Measurements from ENCODE around the gene PRICKLE2. TPM values are rescaled to one million over a fixed set of nuclear protein-coding genes. Genes with fewer than 3 reads are reported as not detected.

The PRICKLE2 gene
- total and polyA plus RNA-seq, 4 donors: 0.89 to 8.0 (median 3.2) TPM

DNA sequence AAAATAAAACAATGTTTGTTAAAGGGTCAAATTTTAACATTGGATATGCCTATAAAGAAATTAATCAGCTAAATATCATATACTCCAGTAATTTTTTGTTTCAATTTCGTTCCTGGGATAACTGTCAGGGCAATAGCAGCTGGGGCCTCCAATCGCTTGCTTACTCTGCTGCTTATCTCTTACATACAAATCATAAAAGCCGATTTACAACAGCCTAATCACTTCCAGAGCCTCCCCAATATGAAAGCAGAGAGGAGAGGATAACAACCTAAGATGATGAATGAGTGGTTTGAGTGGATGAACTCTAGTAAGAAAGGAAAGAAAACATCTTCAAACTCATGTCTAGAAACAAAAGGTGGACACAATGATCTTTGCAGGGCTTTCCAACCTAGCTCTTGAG, 121.3 kb downstream of the PRICKLE2 start:
- Histone ChIP-seq H3K4me1 (ENCODE audit: control insufficient read depth in 4 of 4, insufficient read depth in 4 of 4, low read length in 3 of 4) (no peaks in the 10 kb centered on the region), H3K9me3 (ENCODE audit: control insufficient read depth in 4 of 4, low read length in 3 of 4) (peaks cover 0 to 6% (median 0%) of the 10 kb centered on the region in 4 donors), H3K36me3 (ENCODE audit: control insufficient read depth in 4 of 4, insufficient read depth in 3 of 4, low read depth in 1 of 4, low read length in 3 of 4) (no peaks in the 10 kb centered on the region), H3K27ac (ENCODE audit: low read depth in 1 of 2, low read length in 2 of 2) (no peak overlapping the region), H3K27me3 (ENCODE audit: control insufficient read depth in 4 of 4, insufficient read depth in 4 of 4, low read length in 3 of 4) (peaks cover 0 to 6% (median 0%) of the 10 kb centered on the region in 4 donors), H3K4me3 (ENCODE audit: low read depth in 1 of 3, low read length in 3 of 3) (no peak overlapping the region), H3K9ac (ENCODE audit: low read depth in 1 of 2, low read length in 2 of 2) (no peak overlapping the region)
- TF ChIP-seq, protein P1, sequence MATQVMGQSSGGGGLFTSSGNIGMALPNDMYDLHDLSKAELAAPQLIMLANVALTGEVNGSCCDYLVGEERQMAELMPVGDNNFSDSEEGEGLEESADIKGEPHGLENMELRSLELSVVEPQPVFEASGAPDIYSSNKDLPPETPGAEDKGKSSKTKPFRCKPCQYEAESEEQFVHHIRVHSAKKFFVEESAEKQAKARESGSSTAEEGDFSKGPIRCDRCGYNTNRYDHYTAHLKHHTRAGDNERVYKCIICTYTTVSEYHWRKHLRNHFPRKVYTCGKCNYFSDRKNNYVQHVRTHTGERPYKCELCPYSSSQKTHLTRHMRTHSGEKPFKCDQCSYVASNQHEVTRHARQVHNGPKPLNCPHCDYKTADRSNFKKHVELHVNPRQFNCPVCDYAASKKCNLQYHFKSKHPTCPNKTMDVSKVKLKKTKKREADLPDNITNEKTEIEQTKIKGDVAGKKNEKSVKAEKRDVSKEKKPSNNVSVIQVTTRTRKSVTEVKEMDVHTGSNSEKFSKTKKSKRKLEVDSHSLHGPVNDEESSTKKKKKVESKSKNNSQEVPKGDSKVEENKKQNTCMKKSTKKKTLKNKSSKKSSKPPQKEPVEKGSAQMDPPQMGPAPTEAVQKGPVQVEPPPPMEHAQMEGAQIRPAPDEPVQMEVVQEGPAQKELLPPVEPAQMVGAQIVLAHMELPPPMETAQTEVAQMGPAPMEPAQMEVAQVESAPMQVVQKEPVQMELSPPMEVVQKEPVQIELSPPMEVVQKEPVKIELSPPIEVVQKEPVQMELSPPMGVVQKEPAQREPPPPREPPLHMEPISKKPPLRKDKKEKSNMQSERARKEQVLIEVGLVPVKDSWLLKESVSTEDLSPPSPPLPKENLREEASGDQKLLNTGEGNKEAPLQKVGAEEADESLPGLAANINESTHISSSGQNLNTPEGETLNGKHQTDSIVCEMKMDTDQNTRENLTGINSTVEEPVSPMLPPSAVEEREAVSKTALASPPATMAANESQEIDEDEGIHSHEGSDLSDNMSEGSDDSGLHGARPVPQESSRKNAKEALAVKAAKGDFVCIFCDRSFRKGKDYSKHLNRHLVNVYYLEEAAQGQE (IDR thresholded peaks at IDR 0.05): no peak
- no peak for TF ChIP-seq RXRA (IDR thresholded peaks at IDR 0.05)
- TF ChIP-seq SP1 (IDR thresholded peaks at IDR 0.05): no peak
- no peak for TF ChIP-seq EGR1 (IDR thresholded peaks at IDR 0.05; ENCODE audit: low read depth in 2 of 2)
- TF ChIP-seq, protein P2, sequence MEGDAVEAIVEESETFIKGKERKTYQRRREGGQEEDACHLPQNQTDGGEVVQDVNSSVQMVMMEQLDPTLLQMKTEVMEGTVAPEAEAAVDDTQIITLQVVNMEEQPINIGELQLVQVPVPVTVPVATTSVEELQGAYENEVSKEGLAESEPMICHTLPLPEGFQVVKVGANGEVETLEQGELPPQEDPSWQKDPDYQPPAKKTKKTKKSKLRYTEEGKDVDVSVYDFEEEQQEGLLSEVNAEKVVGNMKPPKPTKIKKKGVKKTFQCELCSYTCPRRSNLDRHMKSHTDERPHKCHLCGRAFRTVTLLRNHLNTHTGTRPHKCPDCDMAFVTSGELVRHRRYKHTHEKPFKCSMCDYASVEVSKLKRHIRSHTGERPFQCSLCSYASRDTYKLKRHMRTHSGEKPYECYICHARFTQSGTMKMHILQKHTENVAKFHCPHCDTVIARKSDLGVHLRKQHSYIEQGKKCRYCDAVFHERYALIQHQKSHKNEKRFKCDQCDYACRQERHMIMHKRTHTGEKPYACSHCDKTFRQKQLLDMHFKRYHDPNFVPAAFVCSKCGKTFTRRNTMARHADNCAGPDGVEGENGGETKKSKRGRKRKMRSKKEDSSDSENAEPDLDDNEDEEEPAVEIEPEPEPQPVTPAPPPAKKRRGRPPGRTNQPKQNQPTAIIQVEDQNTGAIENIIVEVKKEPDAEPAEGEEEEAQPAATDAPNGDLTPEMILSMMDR (IDR thresholded peaks at IDR 0.05; ENCODE audit: low read depth, low read length, missing input control): no peak
- no peak for TF ChIP-seq JUND (IDR thresholded peaks at IDR 0.05)
- TF ChIP-seq, protein P3, sequence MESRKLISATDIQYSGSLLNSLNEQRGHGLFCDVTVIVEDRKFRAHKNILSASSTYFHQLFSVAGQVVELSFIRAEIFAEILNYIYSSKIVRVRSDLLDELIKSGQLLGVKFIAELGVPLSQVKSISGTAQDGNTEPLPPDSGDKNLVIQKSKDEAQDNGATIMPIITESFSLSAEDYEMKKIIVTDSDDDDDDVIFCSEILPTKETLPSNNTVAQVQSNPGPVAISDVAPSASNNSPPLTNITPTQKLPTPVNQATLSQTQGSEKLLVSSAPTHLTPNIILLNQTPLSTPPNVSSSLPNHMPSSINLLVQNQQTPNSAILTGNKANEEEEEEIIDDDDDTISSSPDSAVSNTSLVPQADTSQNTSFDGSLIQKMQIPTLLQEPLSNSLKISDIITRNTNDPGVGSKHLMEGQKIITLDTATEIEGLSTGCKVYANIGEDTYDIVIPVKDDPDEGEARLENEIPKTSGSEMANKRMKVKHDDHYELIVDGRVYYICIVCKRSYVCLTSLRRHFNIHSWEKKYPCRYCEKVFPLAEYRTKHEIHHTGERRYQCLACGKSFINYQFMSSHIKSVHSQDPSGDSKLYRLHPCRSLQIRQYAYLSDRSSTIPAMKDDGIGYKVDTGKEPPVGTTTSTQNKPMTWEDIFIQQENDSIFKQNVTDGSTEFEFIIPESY (IDR thresholded peaks at IDR 0.05): no peak
- TF ChIP-seq YY1 (IDR thresholded peaks at IDR 0.05): no peak
- no peak for TF ChIP-seq TAF1 (conservative IDR thresholded peaks at IDR 0.05)
- TF ChIP-seq HNF4G (IDR thresholded peaks at IDR 0.05): no peak
- TF ChIP-seq FOXA1 (IDR thresholded peaks at IDR 0.05): no peak
- no peak for TF ChIP-seq FOXA2 (IDR thresholded peaks at IDR 0.05)
- TF ChIP-seq, protein P4, sequence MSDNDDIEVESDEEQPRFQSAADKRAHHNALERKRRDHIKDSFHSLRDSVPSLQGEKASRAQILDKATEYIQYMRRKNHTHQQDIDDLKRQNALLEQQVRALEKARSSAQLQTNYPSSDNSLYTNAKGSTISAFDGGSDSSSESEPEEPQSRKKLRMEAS (IDR thresholded peaks at IDR 0.05): no peak
- no peak for TF ChIP-seq RAD21 (IDR thresholded peaks at IDR 0.05)
- no peak for DNase-seq (ENCODE audit: low spot score)
- 70% methylated on average over 3 of the region's 3 CpGs for WGBS

DNA sequence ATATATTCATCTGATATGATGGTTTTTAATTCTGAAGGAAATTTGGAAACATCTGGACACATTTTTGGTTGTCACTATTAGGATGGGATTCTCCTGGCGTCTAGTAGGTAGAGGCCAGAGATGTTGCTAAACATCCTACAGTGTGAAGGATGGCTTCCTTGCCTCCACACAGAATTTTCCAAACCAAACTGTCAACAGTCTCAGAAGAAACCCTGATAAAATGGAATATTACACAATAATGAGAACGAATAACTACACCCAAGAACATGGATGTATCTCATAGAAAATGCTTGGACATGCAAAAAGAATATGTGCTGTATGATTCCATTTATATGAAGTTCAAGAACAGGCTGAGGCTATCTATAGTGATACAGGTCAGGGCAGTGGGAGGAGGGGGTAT, 122.1 kb downstream of the PRICKLE2 start:
- 94% methylated on average over 2 of the region's 2 CpGs for WGBS
- TF ChIP-seq, protein P1 (IDR thresholded peaks at IDR 0.05): no peak
- no peak for TF ChIP-seq RXRA (IDR thresholded peaks at IDR 0.05)
- TF ChIP-seq GABPA (IDR thresholded peaks at IDR 0.05 in 1 of 2, conservative IDR thresholded peaks at IDR 0.05 in 1 of 2): no peak
- TF ChIP-seq EGR1 (IDR thresholded peaks at IDR 0.05; ENCODE audit: low read depth in 2 of 2): no peak
- TF ChIP-seq, protein P4 (IDR thresholded peaks at IDR 0.05): no peak
- TF ChIP-seq RAD21 (IDR thresholded peaks at IDR 0.05): no peak
- no peak for TF ChIP-seq HNF4G (IDR thresholded peaks at IDR 0.05)
- TF ChIP-seq SP1 (IDR thresholded peaks at IDR 0.05): no peak
- TF ChIP-seq FOXA2 (IDR thresholded peaks at IDR 0.05): no peak
- no peak for TF ChIP-seq FOXA1 (IDR thresholded peaks at IDR 0.05)
- TF ChIP-seq, protein P3 (IDR thresholded peaks at IDR 0.05): no peak
- H3K9me3 ChIP-seq (ENCODE audit: control insufficient read depth in 4 of 4, low read length in 3 of 4): no peaks in the 10 kb centered on the region
- H3K4me3 ChIP-seq (ENCODE audit: low read depth in 1 of 3, low read length in 3 of 3): no peak overlapping the region
- H3K36me3 ChIP-seq (ENCODE audit: control insufficient read depth in 4 of 4, insufficient read depth in 3 of 4, low read depth in 1 of 4, low read length in 3 of 4): no peaks in the 10 kb centered on the region
- no peaks in the 10 kb centered on the region for H3K4me1 ChIP-seq (ENCODE audit: control insufficient read depth in 4 of 4, insufficient read depth in 4 of 4, low read length in 3 of 4)
- H3K27me3 ChIP-seq (ENCODE audit: control insufficient read depth in 4 of 4, insufficient read depth in 4 of 4, low read length in 3 of 4): peaks cover 0 to 3% (median 0%) of the 10 kb centered on the region in 4 donors
- H3K9ac ChIP-seq (ENCODE audit: low read depth in 1 of 2, low read length in 2 of 2): no peak overlapping the region
- DNase-seq (ENCODE audit: low spot score): no peak
- H3K27ac ChIP-seq (ENCODE audit: low read depth in 1 of 2, low read length in 2 of 2): no peak overlapping the region

Measured in liver (tissue), 9 donors.